ENCODE results near the gene EDEM3.
"Not testable (repeated sequence)": the region's sequence is repeated elsewhere in the genome, so short reads cannot be mapped to it uniquely, and the experiment has no call there.

Gene EDEM3

DNA sequence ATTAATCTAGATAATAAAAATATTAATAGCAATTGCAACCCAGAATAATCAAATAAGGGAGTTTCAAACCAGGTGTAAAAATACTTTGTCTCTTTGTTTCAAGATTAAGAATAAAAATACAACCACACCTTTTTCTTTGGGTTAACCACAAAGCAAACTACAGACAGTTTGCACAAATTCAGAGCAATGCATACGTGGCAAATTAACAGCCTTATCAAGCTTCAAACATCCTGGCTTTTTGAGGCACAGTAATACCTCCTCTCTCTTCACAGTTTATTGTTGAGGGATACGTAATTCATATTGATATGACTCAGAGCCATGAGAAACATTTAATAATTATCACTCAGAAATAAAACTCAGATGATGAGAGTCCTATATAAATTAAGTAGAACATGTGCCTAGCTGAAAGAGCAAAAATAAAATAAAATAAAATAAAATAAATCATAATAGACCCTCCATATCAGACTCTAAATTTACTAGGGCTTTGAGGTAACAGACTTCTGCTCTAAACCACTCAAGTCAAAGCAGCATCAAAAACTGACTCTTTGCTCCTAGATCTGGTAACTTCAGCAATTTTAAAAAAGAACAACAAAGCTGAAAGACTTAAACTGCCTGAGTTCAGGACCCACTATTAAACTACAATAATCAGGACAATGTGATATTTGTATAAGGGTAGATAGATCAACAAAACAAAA is 11.4 kb downstream of the EDEM3 start:
- no peak overlapping the region for H3K4me3 ChIP-seq (ENCODE audit: low read depth, low read length)

DNA sequence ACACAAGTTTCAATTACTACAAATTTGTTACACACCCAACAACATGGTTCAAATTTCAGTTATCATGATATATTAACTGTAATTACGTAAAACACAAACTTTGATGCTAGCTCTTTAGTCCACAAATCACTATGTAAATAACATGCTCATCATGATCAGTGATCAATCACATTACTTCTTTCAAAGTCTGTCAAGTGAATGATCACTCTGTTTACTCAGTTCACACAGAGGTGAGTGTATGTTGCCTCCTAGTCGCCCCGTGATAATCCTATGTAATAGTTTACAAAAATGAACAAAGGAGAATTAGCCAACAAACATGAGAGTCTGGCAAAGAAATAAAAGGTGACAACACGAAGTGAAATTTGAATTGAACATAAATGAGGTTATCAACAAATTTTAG is 14.3 kb downstream of the EDEM3 start:
- H3K4me3 ChIP-seq (ENCODE audit: low read depth, low read length), result no peak overlapping the region

DNA sequence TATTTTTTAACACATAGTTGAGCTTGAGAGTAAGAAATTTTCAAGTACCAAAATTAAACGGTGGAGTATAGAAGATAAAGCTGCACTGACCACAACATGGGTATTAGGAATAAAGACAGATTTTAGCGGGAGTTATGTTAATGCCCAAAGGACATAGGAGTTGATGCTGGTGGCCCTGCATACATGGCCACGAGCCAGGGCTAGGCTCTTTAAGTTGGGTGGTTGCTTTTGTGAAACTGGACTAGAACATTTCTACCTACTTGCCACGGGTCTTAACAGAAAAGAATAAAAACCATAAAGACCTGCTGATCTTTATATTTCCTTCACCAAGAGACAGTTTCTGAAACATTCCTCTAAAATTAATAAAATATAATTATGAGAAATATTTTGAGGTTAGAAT is 14.9 kb downstream of the EDEM3 start:
- H3K4me3 ChIP-seq (ENCODE audit: low read depth, low read length), result no peak overlapping the region

DNA sequence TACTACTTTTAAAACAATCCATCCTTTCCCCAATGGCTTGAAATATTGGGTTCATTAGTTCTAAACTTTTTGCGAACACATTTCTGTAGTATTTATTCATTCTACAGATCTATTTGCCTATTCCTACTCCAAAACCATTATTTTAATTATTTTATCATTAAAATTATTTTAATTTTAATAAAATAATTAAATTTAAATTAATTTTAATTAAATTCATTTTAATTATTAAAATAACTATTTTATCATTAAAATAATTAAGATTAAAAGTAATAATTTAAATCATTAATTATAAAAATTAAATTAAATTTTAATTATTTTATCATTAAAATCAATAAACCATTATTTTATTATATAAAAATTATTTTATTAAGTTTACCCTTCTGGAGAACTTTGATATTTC is 15.6 kb downstream of the EDEM3 start:
- H3K4me3 ChIP-seq (ENCODE audit: low read depth, low read length), result no peak overlapping the region

DNA sequence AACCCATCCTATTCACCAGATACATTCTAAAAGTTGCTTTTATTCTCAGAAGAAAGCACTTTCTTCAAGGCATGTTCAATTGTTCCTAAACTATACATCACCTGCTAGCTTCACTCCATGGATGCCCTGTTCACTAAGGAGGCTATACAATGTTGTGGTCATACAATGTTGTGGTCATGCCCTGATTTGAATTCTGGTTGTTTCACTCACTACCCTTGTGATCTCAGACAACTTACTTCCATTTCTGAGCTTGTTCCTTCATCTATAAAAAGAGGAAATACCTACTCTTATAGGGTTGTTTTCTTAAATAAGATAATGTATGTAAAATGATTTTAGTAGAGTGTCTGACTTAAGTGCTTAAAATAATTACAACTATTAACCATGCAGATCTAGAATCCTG is 19.7 kb downstream of the EDEM3 start:
- H3K4me3 ChIP-seq (ENCODE audit: low read depth, low read length), result no peak overlapping the region

DNA sequence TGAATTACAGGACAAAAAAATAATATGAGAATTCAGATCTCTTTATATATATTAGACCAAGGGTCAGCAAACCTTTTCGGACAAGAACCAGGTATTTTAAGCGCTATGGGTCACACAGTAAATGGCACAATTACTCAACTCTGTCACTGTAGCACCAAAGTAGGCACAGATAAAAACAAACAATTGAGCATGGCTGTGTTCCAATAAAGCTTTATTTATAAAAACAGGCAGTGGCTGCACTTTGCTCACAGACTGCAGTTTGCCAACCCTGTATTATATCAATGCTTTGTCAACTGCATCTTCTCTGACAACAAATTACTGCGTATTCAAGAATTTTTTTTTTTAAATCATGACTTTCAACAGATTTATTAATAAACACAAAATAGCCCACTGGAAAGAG is 29.8 kb downstream of the EDEM3 start:
- H3K4me3 ChIP-seq (ENCODE audit: low read depth, low read length), result no peak overlapping the region

DNA sequence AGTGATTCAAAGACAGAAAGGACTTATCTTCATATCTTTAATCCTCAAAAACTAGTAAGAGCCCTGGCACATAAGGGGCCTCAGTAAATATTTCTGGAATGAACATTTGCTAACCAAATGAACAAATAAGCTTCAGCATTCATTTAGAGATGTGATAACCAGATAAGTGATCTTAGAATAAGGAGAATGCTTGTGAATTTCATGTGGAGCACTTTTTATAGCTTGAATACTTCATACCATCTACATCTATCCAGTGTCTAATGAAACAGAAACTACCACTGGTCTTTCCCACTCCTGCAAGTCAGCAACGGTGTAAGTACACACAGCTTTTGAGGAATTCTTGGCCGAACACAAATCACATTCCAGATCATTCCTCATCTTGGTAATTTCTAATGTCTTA is 38.5 kb downstream of the EDEM3 start:
- H3K4me3 ChIP-seq (ENCODE audit: low read depth, low read length), result no peak overlapping the region

DNA sequence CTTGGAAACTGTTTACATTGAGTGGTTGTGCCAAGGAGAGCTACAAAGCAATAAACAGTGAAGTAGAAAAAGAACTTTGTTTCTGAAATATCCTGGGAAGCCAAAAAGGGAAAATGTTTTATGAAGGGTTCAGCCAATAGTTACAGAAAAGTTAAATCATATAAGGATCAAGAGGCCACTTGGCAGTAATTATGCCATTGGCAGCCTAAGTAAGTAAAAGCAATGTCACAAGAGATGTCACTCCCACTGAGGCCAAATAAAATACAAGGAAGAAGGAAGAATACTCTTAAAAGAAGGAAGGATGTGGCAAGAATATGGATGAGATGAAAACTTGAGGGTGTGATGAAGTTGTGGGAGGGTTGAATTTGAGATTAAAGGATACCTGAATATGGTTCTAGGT is 45.2 kb downstream of the EDEM3 start:
- H3K4me3 ChIP-seq (ENCODE audit: low read depth, low read length), result no peak overlapping the region

DNA sequence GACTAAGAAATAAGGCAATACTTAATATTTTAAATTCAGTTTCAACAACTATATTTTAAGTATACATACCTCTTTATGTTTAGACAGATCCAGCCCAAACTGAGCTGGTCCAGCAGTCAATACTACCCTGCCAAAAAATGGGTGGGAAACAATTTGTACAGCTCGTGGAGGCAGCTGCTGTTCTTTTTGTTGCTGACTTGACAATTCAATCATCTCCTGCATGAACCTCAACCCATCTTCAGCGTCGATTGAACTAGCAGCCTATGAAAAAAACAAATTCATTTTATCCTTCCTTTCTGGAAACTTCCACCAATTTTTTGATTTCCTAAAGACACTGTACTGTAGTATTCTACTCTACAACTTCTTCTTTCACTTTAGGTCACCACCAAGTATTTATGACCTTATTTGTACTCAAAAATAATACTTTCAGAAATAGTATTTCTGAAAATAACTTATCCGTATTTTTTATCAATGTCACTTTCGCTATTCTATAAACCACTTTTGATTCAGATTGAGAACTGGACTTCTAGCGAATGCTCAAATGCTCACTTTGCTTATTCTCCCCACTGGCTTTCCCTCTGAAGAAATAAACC is 46.5 kb downstream of the EDEM3 start:
- H3K4me3 ChIP-seq (ENCODE audit: low read depth, low read length), result no peak overlapping the region

DNA sequence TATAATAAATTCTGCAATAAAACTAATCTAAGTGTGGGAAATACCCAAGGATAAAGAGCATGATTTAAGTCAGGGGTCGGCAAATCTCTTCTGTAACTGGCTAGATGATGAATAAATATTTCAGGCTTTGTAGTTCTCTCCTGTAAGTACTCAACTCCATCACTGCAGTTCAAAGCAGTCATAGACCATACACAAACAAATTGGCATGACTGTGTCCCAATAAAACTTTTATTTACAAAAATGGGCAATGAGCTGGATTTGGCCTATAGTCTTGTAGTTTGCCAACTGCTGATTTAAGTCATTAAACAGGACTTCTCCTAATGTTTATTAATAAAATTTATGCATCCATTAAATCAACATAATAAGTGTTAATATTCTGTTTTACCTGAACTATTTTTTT is 49.4 kb downstream of the EDEM3 start:
- no peak overlapping the region for H3K4me3 ChIP-seq (ENCODE audit: low read depth, low read length)

DNA sequence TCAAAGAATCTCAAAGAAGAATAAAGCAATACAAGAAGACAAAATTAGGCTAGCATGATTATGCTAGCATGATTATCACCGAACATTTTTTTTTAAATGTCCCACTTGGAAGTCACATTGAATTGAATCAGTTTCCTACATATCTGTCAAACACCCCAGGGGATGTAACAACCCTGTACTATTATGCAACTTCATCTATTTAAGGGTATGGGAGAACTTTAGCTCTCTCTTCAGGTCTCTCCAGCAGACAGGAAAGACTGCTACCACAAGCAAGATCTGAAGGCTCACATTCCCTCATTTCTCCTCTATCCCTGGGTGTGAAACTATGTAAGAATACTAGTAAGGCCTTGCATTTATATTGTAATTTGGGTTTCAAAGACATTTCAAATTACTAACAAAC is 52.8 kb downstream of the EDEM3 start:
- H3K4me3 ChIP-seq (ENCODE audit: low read depth, low read length), result no peak overlapping the region

DNA sequence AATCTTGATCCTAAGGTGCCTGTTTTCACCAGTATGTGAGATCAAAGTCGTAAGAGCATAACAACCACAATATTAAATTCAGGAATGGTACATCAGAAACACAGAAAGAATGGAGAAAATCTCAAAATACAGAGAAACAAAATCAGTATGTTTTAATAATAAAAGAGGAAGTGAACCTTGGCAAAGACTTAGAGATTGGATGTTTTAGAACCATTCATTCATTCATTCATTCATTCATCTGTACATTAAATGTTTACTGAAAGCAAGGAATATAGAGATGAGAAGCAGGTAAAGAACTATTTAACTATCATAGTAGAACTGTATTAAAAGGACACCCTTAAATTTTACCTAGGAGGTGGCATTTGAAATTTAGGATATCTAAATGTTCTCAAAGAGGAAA is 55.7 kb downstream of the EDEM3 start:
- no peak overlapping the region for H3K4me3 ChIP-seq (ENCODE audit: low read depth, low read length)

DNA sequence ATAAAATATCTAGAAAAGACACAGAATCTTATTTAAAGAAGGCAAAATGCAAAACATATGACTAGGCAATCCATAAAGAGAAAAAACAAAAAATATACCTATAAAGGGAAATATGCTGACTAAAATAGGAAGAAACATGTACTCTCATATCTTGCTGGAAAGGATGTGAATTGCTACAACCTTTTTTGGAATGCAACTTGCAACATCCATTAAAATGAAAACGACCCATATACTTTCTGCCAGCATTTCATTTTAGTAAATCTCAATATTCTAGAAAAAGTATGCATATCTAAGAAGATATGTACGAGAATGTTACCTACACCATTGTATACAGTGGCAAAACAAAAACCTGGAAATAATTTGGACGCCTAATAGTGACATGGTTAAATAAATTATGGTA is 56.6 kb downstream of the EDEM3 start:
- no peak overlapping the region for H3K4me3 ChIP-seq (ENCODE audit: low read depth, low read length)

DNA sequence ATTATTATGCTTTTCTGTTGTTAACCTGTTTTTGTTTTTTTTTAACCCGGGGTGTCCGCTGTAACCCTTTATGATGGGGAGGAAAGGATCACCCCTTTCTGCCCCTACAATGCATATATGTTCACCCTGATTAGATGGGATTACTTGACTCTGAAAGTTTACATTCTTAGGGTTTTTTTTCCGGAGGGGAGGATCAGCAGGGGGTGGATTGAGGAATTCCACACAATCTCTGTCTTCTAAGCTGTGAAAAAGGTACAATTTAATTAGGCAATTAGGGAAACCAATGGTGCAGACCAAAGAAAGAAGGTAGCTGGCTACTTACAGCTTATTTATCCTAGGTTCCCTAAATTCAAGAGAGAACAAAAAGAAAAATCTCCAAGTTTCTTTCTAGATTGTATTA is 58.3 kb downstream of the EDEM3 start:
- H3K4me3 ChIP-seq (ENCODE audit: low read depth, low read length), result no peak overlapping the region

DNA sequence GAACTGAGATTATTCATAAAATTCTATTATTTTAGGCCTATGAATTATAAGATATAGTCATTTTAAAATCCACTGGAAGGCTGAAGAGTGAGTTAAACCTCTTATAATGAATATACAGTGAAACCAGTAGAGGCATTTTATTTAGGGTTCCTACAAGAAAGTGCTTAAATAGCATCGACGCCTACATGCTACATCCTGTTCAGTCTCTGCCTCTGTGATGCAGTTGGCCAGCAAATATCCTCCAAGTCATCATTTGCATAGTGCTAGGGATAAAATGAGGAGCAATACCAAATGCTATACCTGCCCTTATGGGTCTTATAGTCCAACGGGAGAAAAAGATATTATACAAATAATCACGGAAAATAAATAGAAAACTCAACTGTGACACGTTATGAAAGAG is 59.6 kb downstream of the EDEM3 start:
- no peak overlapping the region for H3K4me3 ChIP-seq (ENCODE audit: low read depth, low read length)

DNA sequence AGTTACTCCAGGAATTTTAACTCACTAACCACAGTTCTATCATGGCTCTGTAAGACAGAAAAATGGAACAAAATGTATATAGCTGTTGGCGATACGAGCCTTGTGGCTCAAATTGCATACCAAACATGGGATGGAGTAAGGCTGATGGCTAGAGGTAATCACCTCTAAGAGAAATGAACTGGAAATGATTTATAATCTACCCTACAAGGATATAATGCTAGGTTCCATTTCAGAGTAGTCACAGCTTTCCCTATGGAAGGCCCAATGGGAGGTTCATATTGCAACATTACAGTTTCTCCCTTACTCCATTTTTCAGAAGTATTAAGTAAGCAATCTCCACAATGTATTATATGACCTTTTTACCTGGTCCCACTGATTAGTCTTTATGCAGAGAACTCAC is 61.6 kb downstream of the EDEM3 start:
- H3K4me3 ChIP-seq (ENCODE audit: low read depth, low read length), result no peak overlapping the region

DNA sequence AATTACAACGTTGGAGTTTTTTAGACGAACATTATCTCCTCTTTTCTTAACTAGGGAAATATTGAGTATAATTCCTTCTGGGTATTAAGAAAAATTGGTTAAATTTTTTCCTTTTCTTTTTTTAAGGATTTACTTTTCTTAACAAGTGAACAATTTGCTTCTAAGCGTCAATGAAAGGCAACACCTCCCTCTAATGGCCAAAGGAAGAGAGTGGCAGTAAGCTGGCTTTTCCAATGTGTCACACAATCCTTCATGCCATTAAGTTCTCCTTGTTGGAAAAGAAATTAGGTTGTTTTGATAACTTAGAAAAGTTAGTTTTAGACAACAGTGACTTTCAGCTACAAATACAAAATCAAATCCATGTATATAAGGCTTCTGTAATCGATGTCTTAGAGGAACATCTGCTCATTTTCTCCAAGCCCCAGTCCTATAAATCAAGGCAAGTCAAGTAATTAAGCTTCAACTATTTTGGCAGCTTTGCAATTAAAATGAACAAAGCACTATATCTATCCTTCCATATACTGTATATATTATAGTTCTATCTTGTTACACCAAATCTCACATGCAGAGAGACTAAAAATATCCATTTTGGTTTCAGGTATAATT is 62.8 kb downstream of the EDEM3 start:
- no peak overlapping the region for H3K4me3 ChIP-seq (ENCODE audit: low read depth, low read length)

DNA sequence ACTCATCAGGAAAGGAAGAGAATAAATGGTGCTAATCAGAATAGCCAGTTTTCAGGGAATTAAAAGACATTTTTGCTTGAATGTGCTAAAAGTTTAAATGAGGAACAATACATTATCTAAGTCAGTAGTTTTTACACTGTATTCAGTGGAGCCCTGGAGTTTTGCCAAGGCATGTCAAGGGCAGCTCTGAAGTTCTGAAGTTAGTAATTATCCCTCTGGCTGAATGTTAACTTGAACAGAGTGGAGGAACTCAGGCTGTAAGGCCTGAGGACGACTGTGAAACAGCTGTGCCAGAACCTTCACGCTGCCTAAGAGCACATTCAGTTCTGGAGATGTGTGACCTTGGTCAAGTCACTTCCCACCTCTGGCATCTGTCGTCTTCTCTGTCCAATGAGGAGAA is 68.1 kb downstream of the EDEM3 start:
- H3K4me3 ChIP-seq (ENCODE audit: low read depth, low read length), result no peak overlapping the region

DNA sequence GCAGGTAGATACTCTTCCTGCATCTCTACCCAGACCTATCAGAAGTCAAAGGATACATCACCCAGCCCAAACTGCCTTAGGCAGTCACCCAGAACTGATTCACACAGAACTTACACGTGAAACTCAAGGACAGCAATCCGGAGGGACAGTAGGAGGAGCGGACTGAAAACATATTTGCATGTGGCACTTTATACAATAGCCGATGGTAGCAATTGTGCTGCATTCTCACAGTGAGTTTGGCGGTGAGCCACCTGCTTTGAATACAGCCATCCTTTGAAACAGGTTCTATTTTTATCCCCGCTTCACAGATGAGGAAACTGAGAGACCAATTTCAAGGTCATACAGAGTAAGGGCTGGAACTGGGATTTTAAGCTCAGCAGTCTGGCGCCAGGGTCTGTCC is 69.5 kb downstream of the EDEM3 start:
- no peak overlapping the region for H3K4me3 ChIP-seq (ENCODE audit: low read depth, low read length)

DNA sequence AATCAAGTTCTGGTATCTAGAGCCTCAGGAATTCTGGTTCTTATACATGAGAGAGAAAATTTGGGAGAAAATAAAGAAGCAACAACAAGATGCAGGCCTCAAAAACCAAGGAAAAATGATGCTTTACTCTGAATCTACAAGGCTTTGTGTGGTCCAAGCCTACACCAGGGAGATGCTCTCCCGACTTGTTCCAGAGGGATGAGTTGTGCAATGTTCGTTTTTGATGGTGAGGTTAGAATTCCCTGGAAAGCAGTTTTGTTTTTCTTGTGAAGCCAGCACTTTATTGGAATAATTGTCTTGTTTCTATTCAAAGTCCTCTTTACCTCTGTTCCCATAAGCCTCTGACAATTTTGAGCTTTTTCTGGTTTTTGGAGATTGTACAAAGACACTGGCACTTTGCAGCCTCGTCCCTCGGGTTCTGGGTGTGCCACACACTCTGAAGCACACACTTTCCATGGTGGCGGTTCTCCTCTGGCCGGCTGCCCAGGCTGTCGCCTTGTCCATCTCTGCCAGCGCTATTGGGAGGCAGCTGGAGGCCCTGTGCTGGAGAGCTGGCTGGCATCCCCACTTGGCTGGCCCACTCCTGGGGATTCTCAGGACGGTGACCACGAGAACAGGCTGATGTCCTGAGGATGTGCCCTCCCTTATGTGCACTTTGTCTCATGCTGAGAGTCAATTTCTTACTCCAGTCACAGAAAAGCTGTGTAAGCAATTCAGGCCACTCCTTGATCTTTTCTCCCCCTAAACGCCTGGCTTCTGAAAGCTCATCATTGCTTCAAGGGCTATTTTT is 70.2 kb downstream of the EDEM3 start:
- no peak overlapping the region for H3K4me3 ChIP-seq (ENCODE audit: low read depth, low read length)

DNA sequence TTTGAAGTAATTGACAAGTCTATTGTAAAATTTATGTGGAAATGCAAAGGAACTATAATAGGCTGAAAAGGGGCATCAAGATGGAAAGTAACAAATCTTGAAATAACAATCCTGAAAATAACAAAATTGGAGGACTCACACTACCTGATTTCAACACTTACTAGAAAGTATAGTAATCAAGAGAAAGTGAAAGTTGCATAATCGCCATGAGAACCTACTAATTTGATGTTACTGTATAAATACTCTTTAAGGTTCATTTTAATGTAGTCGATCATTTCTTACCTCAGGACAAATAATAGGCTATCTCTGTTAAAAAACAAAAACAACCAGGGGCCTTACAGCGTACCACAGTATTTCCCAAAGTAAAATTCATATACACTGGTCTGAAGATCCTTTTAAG is 71.7 kb downstream of the EDEM3 start:
- no peak overlapping the region for H3K4me3 ChIP-seq (ENCODE audit: low read depth, low read length)

DNA sequence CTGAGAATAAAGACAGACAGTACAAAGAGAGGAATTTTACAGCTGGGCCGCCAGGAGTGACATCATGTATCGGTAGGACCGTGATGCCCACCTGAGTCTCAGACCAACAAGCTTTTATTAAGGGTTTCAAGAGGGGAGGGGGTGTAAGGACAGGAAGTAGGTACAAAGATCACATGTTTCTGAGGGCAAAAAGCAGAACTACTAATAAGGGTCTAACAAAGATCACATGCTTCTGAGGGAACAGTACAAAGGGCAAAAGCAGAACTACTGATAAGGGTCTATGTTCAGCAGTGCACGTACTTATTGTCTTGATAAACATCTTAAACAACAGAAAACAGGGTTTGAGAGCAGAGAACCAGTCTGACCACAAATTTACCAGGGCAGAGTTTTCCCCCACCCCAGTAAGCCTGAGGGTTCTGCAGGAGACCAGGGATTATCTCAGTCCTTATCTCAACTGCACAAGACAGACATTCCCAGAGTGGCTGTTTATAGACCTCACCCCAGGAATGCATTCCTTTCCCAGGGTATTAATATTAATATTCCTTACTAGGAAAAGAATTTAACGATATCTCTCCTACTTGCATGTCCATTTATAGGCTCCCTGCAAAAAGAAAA is 73.9 kb downstream of the EDEM3 start:
- H3K4me3 ChIP-seq (ENCODE audit: low read depth, low read length), result not testable (repeated sequence)
